ENCODE measurements around the gene ZNF831. TPM values are rescaled to one million over a fixed set of nuclear protein-coding genes. Genes with fewer than 3 reads are reported as not detected.

The ZNF831 gene
- total RNA-seq, 3 donors from 2014 or later (not counting 1 experiment from before 2014, with no cell fraction given), result 24.8 to 42.0 (median 40.2) TPM

- no peak for DNase-seq
- Mint-ChIP-seq H3K36me3 (no peaks in the 10 kb centered on the region), H3K27me3 (ENCODE audit: low read depth in 2 of 2) (peaks cover 9 to 10% of the 10 kb centered on the region in 2 donors), H3K27ac (peak overlapping the region in 1 of 2 donors; percentile 92), H3K4me3 (no peak overlapping the region), H3K4me1 (peaks cover 56 to 64% of the 10 kb centered on the region in 2 donors), H3K9me3 (no peaks in the 10 kb centered on the region)
- peaks cover 56% of the 10 kb centered on the region for H3K4me1 ChIP-seq (ENCODE audit: control insufficient read depth, insufficient read depth, low read length)
- H3K27ac ChIP-seq (ENCODE audit: low read length), result no peak overlapping the region
- no peaks in the 10 kb centered on the region for H3K27me3 ChIP-seq (ENCODE audit: control insufficient read depth, insufficient read depth, low read length)
- no peaks in the 10 kb centered on the region for H3K36me3 ChIP-seq (ENCODE audit: control insufficient read depth, insufficient read depth, low read length)
- TF ChIP-seq, protein P1, sequence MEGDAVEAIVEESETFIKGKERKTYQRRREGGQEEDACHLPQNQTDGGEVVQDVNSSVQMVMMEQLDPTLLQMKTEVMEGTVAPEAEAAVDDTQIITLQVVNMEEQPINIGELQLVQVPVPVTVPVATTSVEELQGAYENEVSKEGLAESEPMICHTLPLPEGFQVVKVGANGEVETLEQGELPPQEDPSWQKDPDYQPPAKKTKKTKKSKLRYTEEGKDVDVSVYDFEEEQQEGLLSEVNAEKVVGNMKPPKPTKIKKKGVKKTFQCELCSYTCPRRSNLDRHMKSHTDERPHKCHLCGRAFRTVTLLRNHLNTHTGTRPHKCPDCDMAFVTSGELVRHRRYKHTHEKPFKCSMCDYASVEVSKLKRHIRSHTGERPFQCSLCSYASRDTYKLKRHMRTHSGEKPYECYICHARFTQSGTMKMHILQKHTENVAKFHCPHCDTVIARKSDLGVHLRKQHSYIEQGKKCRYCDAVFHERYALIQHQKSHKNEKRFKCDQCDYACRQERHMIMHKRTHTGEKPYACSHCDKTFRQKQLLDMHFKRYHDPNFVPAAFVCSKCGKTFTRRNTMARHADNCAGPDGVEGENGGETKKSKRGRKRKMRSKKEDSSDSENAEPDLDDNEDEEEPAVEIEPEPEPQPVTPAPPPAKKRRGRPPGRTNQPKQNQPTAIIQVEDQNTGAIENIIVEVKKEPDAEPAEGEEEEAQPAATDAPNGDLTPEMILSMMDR (IDR thresholded peaks at IDR 0.05), result no peak
- H3K9me3 ChIP-seq (ENCODE audit: control insufficient read depth, insufficient read depth, low read length), result no peaks in the 10 kb centered on the region
- intact Hi-C loops (cut with micrococcal nuclease), result no loop called here
- no peak overlapping the region for H3K4me3 ChIP-seq (ENCODE audit: low read length)
- WGBS (ENCODE audit: insufficient coverage), result 100% methylated on average over 2 of the region's 2 CpGs
- no peak for ATAC-seq
These were observed 9.8 kb upstream of the ZNF831 start for GRCh38 chr20:59153832-59154231.

- intact Hi-C loops (cut with micrococcal nuclease), result no loop called here
- Histone ChIP-seq H3K27me3 (ENCODE audit: control insufficient read depth, insufficient read depth, low read length) (no peaks in the 10 kb centered on the region), H3K4me1 (ENCODE audit: control insufficient read depth, insufficient read depth, low read length) (peaks cover 56% of the 10 kb centered on the region), H3K4me3 (ENCODE audit: low read length) (no peak overlapping the region), H3K36me3 (ENCODE audit: control insufficient read depth, insufficient read depth, low read length) (no peaks in the 10 kb centered on the region), H3K9me3 (ENCODE audit: control insufficient read depth, insufficient read depth, low read length) (no peaks in the 10 kb centered on the region), H3K27ac (ENCODE audit: low read length) (no peak overlapping the region)
- H3K4me3 Mint-ChIP-seq, result no peak overlapping the region
- TF ChIP-seq, protein P1 (IDR thresholded peaks at IDR 0.05), result no peak
- no peak for DNase-seq
- H3K36me3 Mint-ChIP-seq, result no peaks in the 10 kb centered on the region
- 94% methylated on average over 17 of the region's 17 CpGs for WGBS (ENCODE audit: insufficient coverage)
- H3K27me3 Mint-ChIP-seq (ENCODE audit: low read depth in 2 of 2), result peaks cover 9 to 10% of the 10 kb centered on the region in 2 donors
- H3K27ac Mint-ChIP-seq, result peak overlapping the region in 1 of 2 donors; percentile 92
- H3K4me1 Mint-ChIP-seq, result peaks cover 56 to 64% of the 10 kb centered on the region in 2 donors
- ATAC-seq, result no peak
- no peaks in the 10 kb centered on the region for H3K9me3 Mint-ChIP-seq
These were observed 9.2 kb upstream of the ZNF831 start for GRCh38 chr20:59154317-59155013.

DNA sequence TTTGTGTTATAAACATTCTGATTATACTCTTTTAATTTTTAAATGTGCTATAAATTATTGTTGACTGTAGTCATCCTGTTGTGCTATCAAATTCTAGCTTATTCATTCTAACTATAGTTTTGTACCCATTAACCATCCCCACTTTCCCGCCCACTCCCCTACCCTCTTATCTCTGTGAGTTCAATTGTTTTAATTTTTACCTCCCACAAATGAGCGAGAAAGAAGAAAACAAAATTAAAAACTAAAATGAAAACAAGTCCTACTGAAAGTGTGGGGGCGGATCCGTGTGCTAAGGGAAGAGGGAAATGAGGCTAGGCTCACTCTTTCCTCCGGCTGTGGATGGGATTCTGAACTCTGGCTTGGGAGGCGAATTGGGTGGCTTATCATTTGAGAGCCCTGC, 6.6 kb upstream of the ZNF831 start:
- no peaks in the 10 kb centered on the region for H3K36me3 ChIP-seq (ENCODE audit: control insufficient read depth, insufficient read depth, low read length)
- no peak for DNase-seq
- H3K27ac ChIP-seq (ENCODE audit: low read length), result no peak overlapping the region
- no peak overlapping the region for H3K4me3 Mint-ChIP-seq
- no peak overlapping the region for H3K4me3 ChIP-seq (ENCODE audit: low read length)
- H3K4me1 Mint-ChIP-seq, result peaks cover 56 to 64% of the 10 kb centered on the region in 2 donors
- intact Hi-C loops (cut with micrococcal nuclease), result no loop called here
- H3K27me3 Mint-ChIP-seq (ENCODE audit: low read depth in 2 of 2), result peaks cover 9 to 10% of the 10 kb centered on the region in 2 donors
- H3K27me3 ChIP-seq (ENCODE audit: control insufficient read depth, insufficient read depth, low read length), result no peaks in the 10 kb centered on the region
- WGBS (ENCODE audit: insufficient coverage), result 98% methylated on average over 5 of the region's 6 CpGs
- peak overlapping the region in 1 of 2 donors; percentile 100 for H3K27ac Mint-ChIP-seq
- H3K9me3 Mint-ChIP-seq, result no peaks in the 10 kb centered on the region
- H3K36me3 Mint-ChIP-seq, result no peaks in the 10 kb centered on the region
- H3K9me3 ChIP-seq (ENCODE audit: control insufficient read depth, insufficient read depth, low read length), result no peaks in the 10 kb centered on the region
- peaks cover 48% of the 10 kb centered on the region for H3K4me1 ChIP-seq (ENCODE audit: control insufficient read depth, insufficient read depth, low read length)
- TF ChIP-seq, protein P1 (IDR thresholded peaks at IDR 0.05), result no peak
- ATAC-seq, result no peak

DNA sequence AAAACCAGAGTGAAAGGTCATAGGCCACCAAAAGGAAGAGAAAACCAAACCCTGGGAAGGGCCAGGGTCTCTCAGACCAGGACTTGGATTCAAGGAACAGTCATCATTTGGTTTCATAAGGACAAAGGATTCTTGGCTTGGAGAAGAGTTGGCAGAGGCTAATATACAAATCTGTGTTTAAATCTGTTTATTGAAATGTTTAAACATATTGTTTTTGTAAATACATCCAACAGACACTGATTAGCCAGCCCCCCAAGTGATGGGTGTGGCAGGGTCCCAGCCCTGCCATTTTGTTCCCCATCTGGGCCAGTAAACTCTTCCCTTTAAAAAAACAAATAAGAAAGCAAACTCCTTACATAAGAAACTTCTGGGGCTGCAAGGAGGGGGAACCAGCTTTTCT, 6.1 kb upstream of the ZNF831 start:
- H3K4me1 Mint-ChIP-seq, result peaks cover 56 to 64% of the 10 kb centered on the region in 2 donors
- H3K9me3 Mint-ChIP-seq, result no peaks in the 10 kb centered on the region
- Histone ChIP-seq H3K9me3 (ENCODE audit: control insufficient read depth, insufficient read depth, low read length) (no peaks in the 10 kb centered on the region), H3K27ac (ENCODE audit: low read length) (no peak overlapping the region), H3K27me3 (ENCODE audit: control insufficient read depth, insufficient read depth, low read length) (no peaks in the 10 kb centered on the region), H3K4me1 (ENCODE audit: control insufficient read depth, insufficient read depth, low read length) (peaks cover 43% of the 10 kb centered on the region), H3K36me3 (ENCODE audit: control insufficient read depth, insufficient read depth, low read length) (no peaks in the 10 kb centered on the region), H3K4me3 (ENCODE audit: low read length) (no peak overlapping the region)
- intact Hi-C loops (cut with micrococcal nuclease), result no loop called here
- peaks cover 7 to 10% of the 10 kb centered on the region in 2 donors for H3K27me3 Mint-ChIP-seq (ENCODE audit: low read depth in 2 of 2)
- TF ChIP-seq, protein P1 (IDR thresholded peaks at IDR 0.05), result no peak
- ATAC-seq, result no peak
- H3K27ac Mint-ChIP-seq, result peak overlapping the region; percentile 100
- no peaks in the 10 kb centered on the region for H3K36me3 Mint-ChIP-seq
- DNase-seq, result peak in 1 of 2 donors; percentile 4
- H3K4me3 Mint-ChIP-seq, result no peak overlapping the region

Measured in natural killer cell (primary cell).